Activated T-cell treated with anti-CD3 and anti-CD28 coated beads, Interleukin-2, amount 50 U/mL, for 1 hour (primary cell): Measurements from ENCODE around the gene PCK1.

Source experiments
- DNase-seq: peaks from one replicate; pipeline ENCODE4 v3.0.0-alpha.2; 2020

PCK1 gene

DNA sequence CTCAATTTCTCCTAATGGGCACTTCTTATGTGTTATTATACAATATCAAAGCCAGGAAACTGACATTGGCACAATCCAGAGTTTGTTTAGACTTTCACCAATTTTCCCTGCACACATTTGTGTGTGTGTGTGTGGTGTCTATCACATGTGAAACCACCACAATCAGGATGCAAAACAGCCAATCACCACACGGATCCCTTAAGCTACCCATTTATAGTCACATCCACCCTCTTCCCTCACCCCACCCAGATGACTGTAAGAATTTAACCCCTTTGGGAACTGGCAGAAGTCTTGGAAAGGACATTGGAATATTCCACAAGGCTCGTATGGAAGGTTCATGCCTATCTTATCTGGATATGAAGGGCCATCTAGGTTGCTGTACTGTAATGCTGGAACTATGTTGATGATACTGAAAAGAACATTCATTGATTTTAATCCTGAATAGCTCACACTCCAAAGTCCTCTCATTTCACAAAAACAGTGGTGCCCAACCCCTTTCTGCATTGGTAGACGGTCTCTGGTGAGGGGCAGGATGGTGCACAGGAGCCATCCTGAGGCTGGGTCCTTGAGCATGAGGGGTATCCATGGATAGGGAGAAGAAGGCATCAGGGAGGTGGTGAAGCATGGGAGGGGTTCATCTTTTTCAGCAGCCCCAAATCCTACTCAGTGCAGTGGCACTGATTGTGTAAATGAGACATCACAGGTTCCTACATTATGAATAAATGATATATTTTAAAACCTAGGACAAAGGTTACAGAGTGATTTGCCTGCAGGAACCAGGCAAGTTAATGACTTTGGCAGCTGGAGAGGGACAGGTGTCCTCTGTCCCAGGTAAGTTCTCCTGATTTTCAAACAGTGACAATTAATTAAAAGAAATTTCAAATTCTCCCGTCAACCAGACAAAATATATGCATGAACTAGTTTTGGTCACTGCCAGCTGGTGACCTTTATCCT, 23.9 kb upstream of the PCK1 start:
- no peak for DNase-seq

DNA sequence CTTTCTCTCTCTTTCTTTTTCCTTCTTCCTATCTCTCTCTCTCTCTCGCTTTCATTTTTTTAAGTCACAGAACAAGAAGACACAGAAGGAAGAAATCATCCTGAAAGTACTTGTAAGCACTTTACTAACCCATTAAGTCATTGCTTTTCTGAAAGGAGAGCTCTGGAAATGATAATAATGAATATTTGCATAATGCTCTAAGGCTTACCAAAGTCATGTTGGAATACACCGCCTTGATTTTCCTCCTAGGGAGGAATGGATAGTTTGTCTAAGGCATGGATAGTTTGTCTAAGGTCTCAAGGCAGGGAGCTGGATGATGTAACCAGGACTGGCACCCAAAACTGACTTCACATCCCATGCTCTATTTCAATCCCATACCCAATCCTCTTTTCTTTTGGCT, 23.1 kb upstream of the PCK1 start:
- DNase-seq: no peak

- no peak for DNase-seq
Measured at GRCh38 chr20:57539889-57540288, 21.0 kb upstream of the PCK1 start.

DNA sequence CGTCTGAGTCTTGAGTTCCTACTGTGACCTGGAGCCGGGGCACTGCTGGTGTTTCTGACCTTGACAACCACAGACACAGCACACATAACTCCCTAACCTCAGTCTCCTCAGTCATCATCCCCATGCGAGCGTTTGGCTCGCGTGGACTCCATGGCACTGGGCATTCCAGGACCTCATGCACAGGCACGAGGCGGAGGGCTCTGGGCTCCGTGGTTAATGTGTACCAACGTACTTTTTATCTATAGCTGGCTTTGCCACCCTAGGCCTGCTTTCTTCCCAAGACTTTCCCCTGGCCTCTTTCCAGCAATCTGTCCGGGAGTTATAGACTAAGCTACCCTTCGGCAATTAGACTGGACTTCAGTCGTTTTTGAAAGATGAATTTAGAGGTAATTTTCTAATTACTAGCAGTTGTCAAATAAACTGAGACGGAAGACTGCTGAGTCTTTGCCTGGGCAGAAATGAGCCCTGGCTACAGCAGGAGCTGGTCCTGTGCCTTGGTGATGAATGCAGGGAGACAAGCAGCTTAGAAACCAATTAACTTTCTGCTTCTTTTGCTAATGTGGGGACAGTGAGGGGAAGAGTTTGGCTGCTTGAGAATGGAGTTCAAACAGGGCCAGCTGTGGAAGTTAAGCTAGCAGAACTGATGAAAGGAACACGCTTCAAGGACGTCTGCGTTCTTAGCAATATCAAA, 19.9 kb upstream of the PCK1 start:
- no peak for DNase-seq

- DNase-seq: no peak
Measured at GRCh38 chr20:57543754-57544153, 17.2 kb upstream of the PCK1 start.

DNA sequence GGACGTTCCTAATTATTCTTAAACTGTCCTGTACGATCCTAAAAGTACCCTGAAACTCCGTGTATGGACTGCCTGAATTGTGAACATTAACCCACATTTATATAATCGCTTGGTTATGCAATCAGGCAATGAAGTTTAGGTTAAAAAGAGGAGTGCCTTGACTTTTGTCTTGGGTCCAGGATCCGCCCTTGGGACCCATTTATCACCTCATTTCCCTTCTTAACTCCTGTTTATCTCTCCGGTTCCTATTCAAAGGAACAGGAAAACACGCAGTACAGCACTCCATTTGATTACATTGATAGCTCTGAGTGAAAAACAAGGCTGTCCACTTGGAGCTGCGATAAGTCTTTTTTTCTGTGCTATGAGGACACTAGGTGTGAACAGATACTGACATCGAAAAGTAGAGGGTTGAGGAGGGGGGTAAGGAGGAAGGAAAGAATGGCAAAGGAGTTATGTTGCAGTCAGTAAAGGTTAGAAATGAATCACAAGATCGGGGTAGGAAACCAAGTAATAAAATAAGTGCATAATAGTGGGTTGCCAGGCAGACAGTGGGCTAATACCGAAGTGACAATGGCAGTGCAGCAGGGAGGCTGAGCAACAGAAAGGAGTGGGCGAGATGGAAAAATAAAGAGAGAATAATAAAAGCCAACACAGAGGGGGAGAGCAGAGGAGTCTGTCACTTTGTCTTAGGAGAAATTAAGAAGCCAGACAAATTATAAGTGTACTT, 15.9 kb upstream of the PCK1 start:
- no peak for DNase-seq

GRCh38 chr20:57545927-57546662, 14.8 kb upstream of the PCK1 start:
- DNase-seq: no peak

GRCh38 chr20:57546956-57547649, 13.8 kb upstream of the PCK1 start:
- DNase-seq: no peak

DNA sequence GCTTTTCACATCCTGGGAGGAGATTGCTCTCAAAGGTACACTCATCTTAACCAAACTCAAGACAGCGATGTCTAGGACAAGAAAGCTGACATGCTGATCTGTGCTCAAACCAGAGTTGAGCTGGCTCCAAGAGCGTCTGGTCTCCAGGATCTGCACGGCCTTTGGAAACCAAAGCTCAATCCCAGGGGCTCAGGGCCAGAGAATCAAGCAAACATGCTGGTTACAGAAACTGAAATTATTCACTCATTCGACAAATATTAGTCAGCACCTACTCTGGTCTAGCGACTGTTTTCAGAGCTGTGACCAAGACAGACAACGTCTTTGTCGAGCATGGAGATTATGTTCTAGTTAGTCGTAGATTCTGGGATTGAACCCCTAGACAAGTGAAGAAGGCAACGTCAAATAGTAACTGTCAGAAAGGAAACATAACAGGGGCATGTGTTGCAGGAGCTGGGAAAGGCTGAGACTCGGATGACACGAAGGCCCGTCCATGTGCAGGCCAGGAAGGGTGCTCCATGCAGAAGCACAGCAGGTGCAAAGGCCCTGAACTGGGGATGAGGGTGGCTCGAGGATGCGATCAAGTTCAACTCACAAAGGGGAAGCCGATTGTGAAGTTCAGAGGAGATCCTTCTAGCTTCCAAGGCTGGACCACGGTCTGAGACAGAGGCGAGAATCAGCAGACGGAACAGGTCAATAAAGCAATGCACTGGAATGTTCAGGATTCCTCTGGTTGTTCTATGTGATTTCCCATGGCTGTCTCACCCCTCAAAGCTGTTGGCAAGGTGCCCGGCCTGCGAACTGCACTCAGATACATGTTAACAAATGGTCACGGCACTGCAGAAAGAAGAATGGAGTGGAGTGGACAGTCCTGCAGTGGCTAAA, 12.5 kb upstream of the PCK1 start:
- no peak for DNase-seq

DNA sequence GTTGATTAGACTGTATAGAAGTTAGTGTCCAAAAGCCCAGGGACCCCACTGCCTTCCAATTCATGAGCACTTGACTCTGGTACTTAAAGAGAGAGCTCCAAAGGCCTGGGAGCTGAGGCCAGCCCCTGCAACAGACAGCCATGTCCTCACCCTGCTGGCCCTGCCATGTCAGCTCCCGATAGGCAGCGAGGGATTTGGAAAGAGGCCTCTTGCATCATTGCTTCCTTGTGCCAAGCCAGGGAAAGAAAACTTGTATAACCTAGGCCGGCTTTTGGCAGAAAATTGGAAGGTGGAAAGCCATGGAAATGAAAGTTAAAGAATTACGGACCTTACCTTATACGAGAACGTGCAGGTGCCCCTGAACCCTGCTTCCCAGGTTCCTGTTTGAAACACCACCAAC, 8.4 kb upstream of the PCK1 start:
- no peak for DNase-seq

DNA sequence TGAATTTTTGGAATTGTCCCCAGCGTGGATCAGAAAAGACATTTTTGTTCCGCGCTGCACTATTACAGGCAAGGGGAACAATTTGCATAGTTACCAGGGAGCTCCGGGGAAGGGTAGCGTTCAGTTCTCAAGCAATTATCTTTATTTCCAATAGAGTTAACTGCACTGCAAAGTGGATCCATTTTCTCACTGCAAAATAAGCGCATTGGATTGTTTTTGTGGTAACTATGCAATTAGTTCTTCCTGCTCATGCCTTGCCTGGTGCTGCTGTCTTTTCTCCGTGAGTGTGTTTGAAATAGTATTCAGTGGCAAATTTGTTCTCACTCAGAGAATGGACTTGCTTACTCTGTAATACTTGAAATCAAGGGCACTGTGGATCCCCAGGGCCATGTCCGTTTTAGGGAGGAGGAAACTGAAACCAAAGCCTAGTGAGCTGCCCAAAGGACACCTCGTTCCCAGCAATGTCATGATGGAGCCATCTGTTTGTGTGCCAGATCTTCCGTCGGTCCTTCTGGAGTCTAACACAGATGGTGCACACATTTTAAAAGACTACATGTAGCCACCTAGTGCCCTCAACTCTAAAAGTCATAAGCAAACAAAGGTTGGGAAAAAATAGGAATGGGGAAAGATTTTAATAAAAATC, 7.4 kb upstream of the PCK1 start:
- DNase-seq: no peak

DNA sequence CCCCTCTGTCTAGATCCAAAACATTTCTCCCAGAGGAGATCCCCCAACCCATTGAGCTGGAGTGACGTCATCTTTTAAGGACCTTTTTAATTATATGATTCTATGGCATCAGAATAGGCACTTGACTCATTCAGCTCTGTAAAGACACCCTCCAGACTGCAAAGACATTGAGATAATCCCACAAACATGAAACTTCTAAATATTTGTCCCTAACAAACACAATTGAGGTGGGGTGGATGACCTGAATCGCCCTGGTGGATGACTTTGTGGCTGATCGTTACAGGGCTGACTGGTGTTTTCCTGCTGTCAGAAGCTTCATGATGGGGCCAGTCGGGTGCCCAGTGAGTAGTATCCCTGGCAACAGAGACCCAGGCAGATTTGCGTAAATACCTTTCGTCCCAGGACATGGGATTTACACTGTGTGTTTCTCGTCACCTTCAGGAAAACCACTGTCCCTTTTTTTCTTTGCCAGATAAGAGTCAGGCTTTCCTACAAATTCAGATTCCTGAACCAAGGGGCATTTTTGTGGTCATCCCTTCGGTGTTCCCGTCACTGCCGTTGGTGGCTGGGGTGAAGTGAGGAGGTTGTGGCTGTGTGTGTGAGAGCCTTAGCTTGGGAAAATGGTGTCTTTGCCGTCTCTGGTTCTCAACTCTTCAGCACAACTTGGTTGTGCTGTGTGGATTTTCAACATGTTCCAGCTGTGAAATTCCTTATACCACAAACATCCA, 5.3 kb upstream of the PCK1 start:
- no peak for DNase-seq

DNA sequence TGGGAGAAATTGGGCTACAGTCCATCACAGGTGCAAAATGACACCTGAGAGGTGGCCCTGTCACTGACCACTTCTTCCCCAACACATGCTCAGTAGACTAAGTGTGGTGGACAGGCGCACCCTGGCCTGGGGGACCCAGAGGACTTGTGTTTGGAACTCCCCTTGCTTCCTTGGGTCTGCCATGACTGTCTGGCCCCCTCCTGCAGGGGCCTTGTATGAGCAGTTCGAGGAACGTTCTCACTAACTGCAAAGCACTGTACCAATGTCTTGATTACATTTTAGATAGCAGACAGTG, 4.0 kb upstream of the PCK1 start:
- no peak for DNase-seq

GRCh38 chr20:57557926-57558613, 2.8 kb upstream of the PCK1 start:
- no peak for DNase-seq

- no peak for DNase-seq
Measured at GRCh38 chr20:57558614-57559288, 2.2 kb upstream of the PCK1 start.

DNA sequence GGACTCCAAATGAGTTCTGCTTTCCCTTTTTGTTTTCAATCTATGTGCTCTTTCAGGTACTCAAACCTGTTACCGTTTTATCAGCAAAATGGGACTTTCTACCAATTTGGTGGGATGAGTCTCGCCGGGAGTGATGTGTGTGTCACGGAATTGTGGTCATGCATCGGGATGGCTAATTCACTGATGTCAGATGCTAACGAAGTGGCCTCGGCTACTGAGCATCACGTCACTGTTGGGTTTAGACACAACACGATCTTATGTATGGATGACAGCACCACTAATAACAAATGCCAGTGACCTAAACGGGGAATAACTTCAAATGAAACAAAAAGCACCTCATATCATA, 1.6 kb upstream of the PCK1 start:
- DNase-seq: no peak

- DNase-seq: no peak
Measured at GRCh38 chr20:57559658-57560553, 1.0 kb upstream of the PCK1 start.
